Measurements from ENCODE around the gene GARS1.

Gene GARS1

GRCh38 chr7:30657131-30657530, 62.5 kb downstream of the GARS1 start:
- Histone ChIP-seq H3K36me3 (ENCODE audit: control insufficient read depth in 2 of 2, insufficient read depth in 1 of 2, low read length in 2 of 2) (no peaks in the 10 kb centered on the region), H3K4me3 (ENCODE audit: low read depth, low read length) (no peak overlapping the region), H3K4me1 (ENCODE audit: control insufficient read depth, insufficient read depth, low read length) (no peaks in the 10 kb centered on the region), H3K27ac (ENCODE audit: extremely low read depth, low read depth, low read length) (no peak overlapping the region), H3K9me3 (ENCODE audit: control insufficient read depth, insufficient read depth, low read depth, low read length) (no peaks in the 10 kb centered on the region)
- TF ChIP-seq ZNF629 (tag by site-specific recombination; IDR thresholded peaks at IDR 0.05) (no peak), ZNF785 (tag by site-specific recombination; IDR thresholded peaks at IDR 0.05) (no peak), OVOL3 (tag by site-specific recombination; IDR thresholded peaks at IDR 0.05) (no peak), ZNF302 (tag by site-specific recombination; IDR thresholded peaks at IDR 0.05; ENCODE audit: low read depth) (no peak), ZBTB7A (tag by site-specific recombination; IDR thresholded peaks at IDR 0.05; ENCODE audit: low read depth) (no peak), PRDM6 (tag by site-specific recombination; IDR thresholded peaks at IDR 0.05) (no peak), ZNF280D (tag by site-specific recombination; IDR thresholded peaks at IDR 0.05) (no peak), ZNF580 (tag by site-specific recombination; IDR thresholded peaks at IDR 0.05) (no peak), ZBTB11 (tag by site-specific recombination; conservative IDR thresholded peaks at IDR 0.05; ENCODE audit: low read depth) (no peak), ZNF610 (tag by site-specific recombination; IDR thresholded peaks at IDR 0.05; ENCODE audit: borderline replicate concordance) (no peak), HIC1 (tag by site-specific recombination; IDR thresholded peaks at IDR 0.05) (no peak), ZNF2 (tag by site-specific recombination; IDR thresholded peaks at IDR 0.05) (no peak), YY2 (tag by site-specific recombination; IDR thresholded peaks at IDR 0.05) (no peak), ZNF513 (tag by site-specific recombination; IDR thresholded peaks at IDR 0.05) (no peak), ZNF561 (tag by site-specific recombination; IDR thresholded peaks at IDR 0.05; ENCODE audit: borderline replicate concordance) (no peak), ZNF530 (tag by site-specific recombination; IDR thresholded peaks at IDR 0.05; ENCODE audit: low read depth) (no peak), ZNF366 (tag by site-specific recombination; conservative IDR thresholded peaks at IDR 0.05) (no peak), ZNF701 (tag by site-specific recombination; IDR thresholded peaks at IDR 0.05) (no peak), ZNF37A (tag by site-specific recombination; IDR thresholded peaks at IDR 0.05) (no peak)
- ChIA-PET POLR2A (no interaction called here), CTCF (no interaction called here)
